WERI-Rb-1 (cell line): ENCODE data around the gene MBD3L1.

Experiments
- DNase-seq: peaks from one replicate; pipeline ENCODE4 v3.0.0-alpha.2; 2020
- H3K27ac ChIP-seq: fragments of 250-450 bp; sonication (Bioruptor Pico); 2 replicates; pipeline ENCODE4 v1.5.1; 2020; ENCODE audit warnings: mild to moderate bottlenecking, moderate library complexity
- H3K27me3 ChIP-seq: fragments of 250-450 bp; sonication (Bioruptor Pico); 2 replicates; pipeline ENCODE4 v1.5.1; 2021; ENCODE audit warnings: mild to moderate bottlenecking, low read depth, moderate library complexity; ENCODE audit not compliant: insufficient read depth, severe bottlenecking
- H3K36me3 ChIP-seq: fragments of 250-450 bp; sonication (Bioruptor Pico); 2 replicates; pipeline ENCODE4 v1.5.1; 2020; ENCODE audit warnings: mild to moderate bottlenecking, moderate library complexity
- H3K4me3 ChIP-seq: 2 replicates; pipeline ENCODE4 v1.5.1; 2011; ENCODE audit warnings: low read depth, mild to moderate bottlenecking, control low read depth, low read length
- H3K9me3 ChIP-seq: fragments of 250-450 bp; sonication (Bioruptor Pico); 2 replicates; pipeline ENCODE4 v1.5.1; 2021; ENCODE audit warnings: mild to moderate bottlenecking, moderate library complexity; ENCODE audit not compliant: severe bottlenecking
- TF ChIP-seq, protein P1 (sequence below): IDR thresholded peaks from 2 replicates; pipeline ENCODE4 v1.5.1; 2011; ENCODE audit warnings: low read depth, mild to moderate bottlenecking, control low read depth, inconsistent platforms, low read length

The MBD3L1 gene

DNA sequence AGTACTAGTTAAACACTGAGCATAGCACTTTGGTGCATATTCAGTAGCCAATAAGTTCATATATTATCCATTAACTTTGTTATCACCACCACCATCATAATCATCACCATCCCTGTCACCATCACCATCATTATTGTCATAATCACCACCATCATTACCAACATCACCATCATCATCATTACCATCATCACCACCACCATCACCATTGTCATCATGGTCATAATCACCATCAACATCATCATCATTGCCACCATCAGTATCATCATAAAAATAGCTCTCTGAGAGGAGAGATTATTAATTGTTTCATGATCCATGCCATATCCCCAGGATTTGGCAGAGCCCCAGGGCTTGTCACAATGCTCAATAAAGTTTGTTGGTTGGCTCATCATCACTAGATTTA is 49.3 kb downstream of the MBD3L1 start:
- no peak for DNase-seq
- H3K27ac ChIP-seq: no peak overlapping the region
- peaks cover 56% of the 10 kb centered on the region for H3K27me3 ChIP-seq
- H3K36me3 ChIP-seq: no peaks in the 10 kb centered on the region
- no peak overlapping the region for H3K4me3 ChIP-seq
- TF ChIP-seq, protein P1, sequence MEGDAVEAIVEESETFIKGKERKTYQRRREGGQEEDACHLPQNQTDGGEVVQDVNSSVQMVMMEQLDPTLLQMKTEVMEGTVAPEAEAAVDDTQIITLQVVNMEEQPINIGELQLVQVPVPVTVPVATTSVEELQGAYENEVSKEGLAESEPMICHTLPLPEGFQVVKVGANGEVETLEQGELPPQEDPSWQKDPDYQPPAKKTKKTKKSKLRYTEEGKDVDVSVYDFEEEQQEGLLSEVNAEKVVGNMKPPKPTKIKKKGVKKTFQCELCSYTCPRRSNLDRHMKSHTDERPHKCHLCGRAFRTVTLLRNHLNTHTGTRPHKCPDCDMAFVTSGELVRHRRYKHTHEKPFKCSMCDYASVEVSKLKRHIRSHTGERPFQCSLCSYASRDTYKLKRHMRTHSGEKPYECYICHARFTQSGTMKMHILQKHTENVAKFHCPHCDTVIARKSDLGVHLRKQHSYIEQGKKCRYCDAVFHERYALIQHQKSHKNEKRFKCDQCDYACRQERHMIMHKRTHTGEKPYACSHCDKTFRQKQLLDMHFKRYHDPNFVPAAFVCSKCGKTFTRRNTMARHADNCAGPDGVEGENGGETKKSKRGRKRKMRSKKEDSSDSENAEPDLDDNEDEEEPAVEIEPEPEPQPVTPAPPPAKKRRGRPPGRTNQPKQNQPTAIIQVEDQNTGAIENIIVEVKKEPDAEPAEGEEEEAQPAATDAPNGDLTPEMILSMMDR: no peak
- H3K9me3 ChIP-seq: no peaks in the 10 kb centered on the region

DNA sequence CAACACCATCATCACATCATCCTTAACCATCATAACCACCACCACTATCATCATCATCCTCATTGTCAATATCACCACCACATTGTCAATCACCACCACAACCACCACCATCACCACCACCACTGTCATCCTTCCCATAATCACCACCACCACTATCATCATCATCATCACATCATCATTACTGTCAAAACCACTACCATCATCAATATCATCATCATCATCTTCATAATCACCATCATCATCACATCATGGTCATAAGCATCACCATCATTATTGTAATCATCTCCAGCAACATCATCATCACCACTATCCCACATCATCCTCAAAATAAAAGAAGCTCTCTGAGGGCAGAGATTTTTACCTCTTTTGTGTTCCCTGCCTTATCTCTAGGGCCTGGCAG is 52.2 kb downstream of the MBD3L1 start:
- Histone ChIP-seq H3K9me3 (no peaks in the 10 kb centered on the region), H3K4me3 (no peak overlapping the region), H3K36me3 (no peaks in the 10 kb centered on the region), H3K27ac (no peak overlapping the region), H3K27me3 (peaks cover 49% of the 10 kb centered on the region)
- DNase-seq: no peak
- TF ChIP-seq, protein P1: no peak

DNA sequence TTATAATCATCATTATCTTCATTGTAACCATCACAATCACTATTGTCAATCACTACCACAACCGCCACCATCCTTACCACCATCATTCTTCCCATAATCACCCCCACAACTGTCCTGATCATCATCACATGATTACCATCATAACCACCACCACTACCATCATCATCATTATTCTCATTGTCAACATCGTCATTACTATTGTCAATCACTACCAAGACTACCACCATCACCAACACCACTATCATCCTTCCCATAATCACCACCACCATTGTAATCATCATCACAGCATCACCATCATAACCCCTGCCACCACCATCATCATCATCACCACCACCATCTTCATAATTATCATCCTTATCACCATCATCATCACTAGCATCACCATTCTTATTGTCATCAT is 55.2 kb downstream of the MBD3L1 start:
- H3K27me3 ChIP-seq: peaks cover 46% of the 10 kb centered on the region
- no peaks in the 10 kb centered on the region for H3K36me3 ChIP-seq
- no peaks in the 10 kb centered on the region for H3K9me3 ChIP-seq
- TF ChIP-seq, protein P1: no peak
- DNase-seq: no peak
- no peak overlapping the region for H3K27ac ChIP-seq
- H3K4me3 ChIP-seq: no peak overlapping the region

DNA sequence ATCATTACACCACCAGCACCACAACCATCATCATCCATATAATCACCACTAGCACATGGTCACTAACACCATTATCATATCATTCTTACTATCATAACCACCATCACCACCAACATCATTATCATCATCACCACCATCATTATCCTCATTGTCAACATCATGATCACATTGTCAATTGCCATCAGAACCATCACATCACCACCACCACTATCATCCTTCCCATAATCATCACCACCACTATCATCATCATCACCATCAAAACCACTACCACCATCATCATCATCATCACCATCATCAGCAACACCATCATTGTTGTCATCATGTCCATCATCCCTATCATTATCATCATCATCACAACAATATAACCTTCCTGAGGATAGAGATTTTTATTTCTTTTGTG is 58.1 kb downstream of the MBD3L1 start:
- TF ChIP-seq, protein P1: no peak
- Histone ChIP-seq H3K27me3 (peaks cover 46% of the 10 kb centered on the region), H3K4me3 (no peak overlapping the region), H3K9me3 (no peaks in the 10 kb centered on the region), H3K36me3 (no peaks in the 10 kb centered on the region), H3K27ac (no peak overlapping the region)
- DNase-seq: no peak
